DOHH2 (cell line): ENCODE measurements around the gene FNDC10.

ENCODE experiments used
- H3F3A ChIP-seq: fragments of 200-600 bp; sonication (generic), shearing (Covaris generic); 2 replicates; pipeline ENCODE4 v1.6.0; 2016; ENCODE audit warnings: antibody characterized with exemption, mild to moderate bottlenecking; ENCODE audit not compliant: control insufficient read depth, insufficient read depth
- H3K27ac ChIP-seq: fragments of 200-600 bp; sonication (generic); 2 replicates; pipeline ENCODE4 v1.5.1; 2014; ENCODE audit warnings: low read depth, mild to moderate bottlenecking, low read length, moderate library complexity
- H3K27me3 ChIP-seq: fragments of 200-600 bp; sonication (generic); 2 replicates; pipeline ENCODE4 v1.6.1; 2014; ENCODE audit warnings: mild to moderate bottlenecking, low read length, mixed read lengths; ENCODE audit not compliant: control insufficient read depth
- H3K36me3 ChIP-seq: fragments of 200-600 bp; sonication (generic); 2 replicates; pipeline ENCODE4 v1.6.1; 2014; ENCODE audit warnings: mild to moderate bottlenecking, low read length, moderate library complexity, mixed read lengths; ENCODE audit not compliant: control insufficient read depth
- H3K4me1 ChIP-seq: fragments of 200-600 bp; sonication (generic); 2 replicates; pipeline ENCODE4 v1.6.1; 2014; ENCODE audit warnings: mild to moderate bottlenecking, low read length, mixed read lengths; ENCODE audit not compliant: control insufficient read depth
- H3K4me2 ChIP-seq: fragments of 200-600 bp; sonication (generic); 2 replicates; pipeline ENCODE4 v1.6.0; 2014; ENCODE audit warnings: mild to moderate bottlenecking, low read length, moderate library complexity
- H3K4me3 ChIP-seq: fragments of 200-600 bp; sonication (generic); 2 replicates; pipeline ENCODE4 v1.5.1; 2014; ENCODE audit warnings: mild to moderate bottlenecking, low read length, mixed read lengths
- H3K79me2 ChIP-seq: fragments of 200-600 bp; sonication (generic); 2 replicates; pipeline ENCODE4 v1.6.1; 2014; ENCODE audit warnings: mild to moderate bottlenecking, low read length, mixed read lengths; ENCODE audit not compliant: control insufficient read depth
- H3K9me2 ChIP-seq: fragments of 200-600 bp; sonication (generic); replicated peaks from 2 replicates; pipeline ENCODE4 v1.6.1; 2014; ENCODE audit warnings: mild to moderate bottlenecking, low read length, mixed read lengths; ENCODE audit not compliant: control insufficient read depth
- H3K9me3 ChIP-seq: fragments of 200-600 bp; sonication (generic); 2 replicates; pipeline ENCODE4 v1.6.1; 2014; ENCODE audit warnings: antibody characterized with exemption, low read length, mixed read lengths; ENCODE audit not compliant: control insufficient read depth, insufficient read depth
- H4K20me1 ChIP-seq: fragments of 200-600 bp; sonication (generic); 2 replicates; pipeline ENCODE4 v1.6.0; 2014; ENCODE audit warnings: low read depth, mild to moderate bottlenecking, antibody characterized with exemption, low read length, moderate library complexity; ENCODE audit not compliant: control insufficient read depth, insufficient read depth
- CTCF ChIP-seq: fragments of 200-600 bp; sonication (generic); IDR thresholded peaks from one replicate; pipeline ENCODE4 v1.5.1; 2014; ENCODE audit warnings: antibody characterized with exemption, mild to moderate bottlenecking, low read depth, low read length; ENCODE audit not compliant: poor library complexity, severe bottlenecking
- EZH2phosphoT487 ChIP-seq: fragments of 200-600 bp; sonication (generic); IDR thresholded peaks from 2 replicates; pipeline ENCODE4 v1.6.1; 2017; ENCODE audit warnings: borderline replicate concordance, mild to moderate bottlenecking, antibody characterized with exemption, low read length, moderate library complexity, mixed read lengths

The FNDC10 gene

GRCh38 chr1:1577367-1578011, 22.4 kb downstream of the FNDC10 start:
- peaks cover 3% of the 10 kb centered on the region; the same call in 1 of the 2 replicates for H3K27me3 ChIP-seq
- H3K4me1 ChIP-seq = peaks cover 21% of the 10 kb centered on the region
- no peaks in the 10 kb centered on the region for H3K9me3 ChIP-seq
- H3K9me2 ChIP-seq = no peaks in the 10 kb centered on the region
- H3K79me2 ChIP-seq = peaks cover 36% of the 10 kb centered on the region
- H4K20me1 ChIP-seq = peaks cover 4% of the 10 kb centered on the region; the same call in 1 of the 2 replicates
- H3K4me2 ChIP-seq = no peak overlapping the region
- no peak overlapping the region for H3K27ac ChIP-seq
- H3K4me3 ChIP-seq = no peak overlapping the region
- TF ChIP-seq EZH2phosphoT487 = no peak
- TF ChIP-seq CTCF = no peak
- no peaks in the 10 kb centered on the region for H3F3A ChIP-seq
- peaks cover 15% of the 10 kb centered on the region for H3K36me3 ChIP-seq

- peaks cover 10% of the 10 kb centered on the region; the same call in 1 of the 2 replicates for H4K20me1 ChIP-seq
- H3K9me3 ChIP-seq = no peaks in the 10 kb centered on the region
- H3K27me3 ChIP-seq = no peaks in the 10 kb centered on the region
- peaks cover 61% of the 10 kb centered on the region for H3K79me2 ChIP-seq
- H3K4me1 ChIP-seq = peaks cover 21% of the 10 kb centered on the region
- TF ChIP-seq CTCF = no peak
- no peak for TF ChIP-seq EZH2phosphoT487
- 0 out of 2 replicates have a peak, but pooled peaks cover under 1% of the 10 kb centered on the region for H3F3A ChIP-seq
- H3K4me3 ChIP-seq = peak within 1 kb of the TSS; percentile 82
- H3K27ac ChIP-seq = peak within 1 kb of the TSS; percentile 46
- peak within 1 kb of the TSS; percentile 90 for H3K4me2 ChIP-seq
- peaks cover 30% of the 10 kb centered on the region for H3K36me3 ChIP-seq
- no peaks in the 10 kb centered on the region for H3K9me2 ChIP-seq
Observed at GRCh38 chr1:1574721-1575537, 25.0 kb downstream of the FNDC10 start, which contains the start of gene SSU72. TSS of gene SSU72 (minus strand) at chr1:1574863. CDS start at chr1:1574557, 306 bp downstream.

- Histone ChIP-seq H4K20me1 (peaks cover 18% of the 10 kb centered on the region; the same call in 1 of the 2 replicates), H3K79me2 (peaks cover 70% of the 10 kb centered on the region), H3K4me1 (peaks cover 21% of the 10 kb centered on the region), H3K36me3 (peaks cover 39% of the 10 kb centered on the region), H3F3A (0 out of 2 replicates have a peak, but pooled peaks cover 3% of the 10 kb centered on the region), H3K4me2 (peak overlapping the region; percentile 90), H3K9me2 (no peaks in the 10 kb centered on the region), H3K27ac (peak overlapping the region; percentile 46), H3K27me3 (no peaks in the 10 kb centered on the region), H3K4me3 (peak overlapping the region; percentile 82), H3K9me3 (no peaks in the 10 kb centered on the region)
- TF ChIP-seq CTCF = peak; percentile 25
- no peak for TF ChIP-seq EZH2phosphoT487
Observed at GRCh38 chr1:1573843-1574720, 25.9 kb downstream of the FNDC10 start.
